GM23338 (cell line): ENCODE measurements around the gene AOC3. TPM values are rescaled to one million over a fixed set of nuclear protein-coding genes. Genes with fewer than 3 reads are reported as not detected.
"Not testable (repeated sequence)": the region's sequence is repeated elsewhere in the genome, so short reads cannot be mapped to it uniquely, and the experiment has no call there.

Source experiments
- ATAC-seq: fragments of 200-7000 bp; cut with Tn5 transposase; 3 replicates; pipeline ENCODE4 v1.9.1; 2020
- DNase-seq: peaks from one replicate; pipeline ENCODE4 v3.0.0-alpha.2; 2015; ENCODE audit warnings: low spot score
- H2AFZ ChIP-seq: fragments of 200-600 bp; sonication (generic); 2 replicates; pipeline ENCODE4 v1.8.0; 2016; ENCODE audit warnings: antibody characterized with exemption, mild to moderate bottlenecking, moderate library complexity
- H3F3A ChIP-seq: fragments of 200-600 bp; sonication (generic); replicated peaks from 2 replicates; pipeline ENCODE4 v1.8.0; 2017; ENCODE audit warnings: antibody characterized with exemption, mixed run types, low read depth
- H3K27ac ChIP-seq: fragments of 200-600 bp; sonication (generic); 2 replicates; pipeline ENCODE4 v1.6.1; 2016; ENCODE audit warnings: low read depth
- H3K27me3 ChIP-seq: fragments of 200-600 bp; sonication (generic); 2 replicates; pipeline ENCODE4 v1.8.0; 2016; ENCODE audit warnings: mild to moderate bottlenecking, mixed run types, moderate library complexity; ENCODE audit not compliant: insufficient read depth
- H3K36me3 ChIP-seq: fragments of 200-600 bp; sonication (generic); 2 replicates; pipeline ENCODE4 v1.8.0; 2016; ENCODE audit warnings: mild to moderate bottlenecking; ENCODE audit not compliant: insufficient read depth
- H3K4me1 ChIP-seq: fragments of 200-600 bp; sonication (generic); 2 replicates; pipeline ENCODE4 v1.8.0; 2016; ENCODE audit warnings: mild to moderate bottlenecking, moderate library complexity; ENCODE audit not compliant: insufficient read depth
- H3K4me2 ChIP-seq: fragments of 200-600 bp; sonication (generic); 2 replicates; pipeline ENCODE4 v1.7.1; 2017; ENCODE audit warnings: mixed run types
- H3K4me3 ChIP-seq: fragments of 200-600 bp; sonication (generic); 2 replicates; pipeline ENCODE4 v1.6.1; 2016; ENCODE audit warnings: mixed run types
- H3K79me2 ChIP-seq: fragments of 200-600 bp; sonication (generic); replicated peaks from 2 replicates; pipeline ENCODE4 v1.8.0; 2017; ENCODE audit warnings: mild to moderate bottlenecking; ENCODE audit not compliant: insufficient read depth
- H3K9me2 ChIP-seq: fragments of 200-600 bp; sonication (generic); 2 replicates; pipeline ENCODE4 v1.8.0; 2017; ENCODE audit not compliant: insufficient read depth
- H4K20me1 ChIP-seq: fragments of 200-600 bp; sonication (generic); replicated peaks from 2 replicates; pipeline ENCODE4 v1.8.0; 2017; ENCODE audit warnings: mild to moderate bottlenecking; ENCODE audit not compliant: insufficient read depth
- H3K27ac Mint-ChIP-seq: 2 replicates; pipeline ENCODE4 v1.8.0; 2020; ENCODE audit warnings: inconsistent platforms, mild to moderate bottlenecking, moderate library complexity, mixed read lengths
- H3K27me3 Mint-ChIP-seq: 3 replicates; pipeline ENCODE4 v1.8.0; 2022; ENCODE audit warnings: low read depth, mild to moderate bottlenecking, moderate library complexity, mixed read lengths, inconsistent platforms; ENCODE audit not compliant: insufficient read depth, poor library complexity
- H3K36me3 Mint-ChIP-seq: 3 replicates; pipeline ENCODE4 v1.8.0; 2021; ENCODE audit warnings: low read depth, mild to moderate bottlenecking, inconsistent platforms, moderate library complexity, mixed read lengths
- H3K4me1 Mint-ChIP-seq: 3 replicates; pipeline ENCODE4 v1.8.0; 2020; ENCODE audit warnings: mild to moderate bottlenecking, inconsistent platforms, mixed read lengths
- H3K4me3 Mint-ChIP-seq: 3 replicates; pipeline ENCODE4 v1.8.0; 2021; ENCODE audit warnings: moderate library complexity, mild to moderate bottlenecking, inconsistent platforms, mixed read lengths
- H3K9me3 Mint-ChIP-seq: 3 replicates; pipeline ENCODE4 v1.8.0; 2020; ENCODE audit warnings: moderate library complexity, mild to moderate bottlenecking, inconsistent platforms, mixed read lengths
- CREB1 ChIP-seq: fragments of 250-450 bp; sonication (Bioruptor Pico); IDR thresholded peaks from 2 replicates; pipeline ENCODE4 v1.5.0; 2020; ENCODE audit warnings: low read depth, mild to moderate bottlenecking, moderate library complexity
- CTCF ChIP-seq, 2 experiments: fragments of 200-600 bp in 1 of 2; sonication (generic) in 1 of 2; conservative IDR thresholded peaks; 2 replicates each; pipeline versions ENCODE4 v1.5.1 to v1.6.1; 2016 to 2017; ENCODE audit warnings: antibody characterized with exemption in 2 of 2, low read depth in 2 of 2, mild to moderate bottlenecking in 2 of 2, moderate library complexity in 1 of 2
- ETS1 ChIP-seq: IDR thresholded peaks from 2 replicates; pipeline ENCODE4 v1.6.1; 2016; ENCODE audit warnings: antibody characterized with exemption
- EZH2phosphoT487 ChIP-seq: fragments of 200-600 bp; sonication (generic); IDR thresholded peaks from one replicate; pipeline ENCODE4 v1.8.1; 2018; ENCODE audit warnings: antibody characterized with exemption; ENCODE audit not compliant: unreplicated experiment
- POLR2AphosphoS5 ChIP-seq: IDR thresholded peaks from 2 replicates; pipeline ENCODE4 v1.6.1; 2016; ENCODE audit warnings: antibody characterized with exemption, low read depth
- REST ChIP-seq: IDR thresholded peaks from one replicate; pipeline ENCODE4 v1.6.1; 2018; ENCODE audit warnings: antibody characterized with exemption; ENCODE audit not compliant: unreplicated experiment
- STAT1 ChIP-seq: IDR thresholded peaks from one replicate; pipeline ENCODE4 v1.6.1; 2016; ENCODE audit warnings: antibody characterized with exemption; ENCODE audit not compliant: unreplicated experiment
- ZNF114 ChIP-seq: fragments of 250-450 bp; sonication (Bioruptor Pico); IDR thresholded peaks from 2 replicates; pipeline ENCODE4 v1.5.0; 2020; ENCODE audit warnings: mild to moderate bottlenecking, moderate library complexity
- ZNF331 ChIP-seq: fragments of 250-450 bp; sonication (Bioruptor Pico); IDR thresholded peaks from 2 replicates; pipeline ENCODE4 v1.5.0; 2020; ENCODE audit warnings: low read depth, mild to moderate bottlenecking, moderate library complexity
- polyA plus RNA-seq: library from polyadenylated mRNA; unstranded; fragments of >200 nt; fragmentation: Nextera tagmentation; extraction: Ambion mirVana; gene quantifications from 2 replicates; pipeline ENCODE4 v1.2.1, GENCODE V29; 2016
- total RNA-seq: library from RNA; depleted of rRNA; stranded (reverse); fragments of >200 nt; shearing (Covaris generic); gene quantifications from 2 replicates; pipeline ENCODE4 v1.2.3, GENCODE V29; 2014
- TF ChIP-seq, protein P1 (sequence below): fragments of 250-450 bp; sonication (Bioruptor Pico); IDR thresholded peaks from 2 replicates; pipeline ENCODE4 v1.5.0; 2020; ENCODE audit warnings: mild to moderate bottlenecking, moderate library complexity

Gene AOC3
- total and polyA plus RNA-seq, 2 experiments from 2014 or later: 1.4 to 1.7 TPM

- DNase-seq, H3K4me3 Mint-ChIP-seq, ATAC-seq, H3K4me3 ChIP-seq, H2AFZ ChIP-seq, H3K4me1 ChIP-seq, H4K20me1 ChIP-seq, H3K27ac Mint-ChIP-seq, H3K79me2 ChIP-seq, H3K4me2 ChIP-seq, H3K27ac ChIP-seq, H3F3A ChIP-seq, H3K36me3 Mint-ChIP-seq, H3K27me3 ChIP-seq, H3K9me2 ChIP-seq, H3K9me3 Mint-ChIP-seq, H3K36me3 ChIP-seq: not testable (repeated sequence)
- H3K4me1 Mint-ChIP-seq: peaks cover 15% of the 10 kb centered on the region
- H3K27me3 Mint-ChIP-seq: peaks cover 15% of the 10 kb centered on the region
Measured at GRCh38 chr17:42881706-42882105, 30.7 kb downstream of the AOC3 start.

- Mint-ChIP-seq H3K27ac (no peak overlapping the region), H3K36me3 (no peaks in the 10 kb centered on the region), H3K9me3 (no peaks in the 10 kb centered on the region), H3K4me3 (no peak overlapping the region), H3K4me1 (peaks cover 15% of the 10 kb centered on the region), H3K27me3 (peaks cover 14% of the 10 kb centered on the region)
- ATAC-seq (no peak), DNase-seq (no peak)
- no peaks in the 10 kb centered on the region for H3K9me2 ChIP-seq
- H2AFZ ChIP-seq: no peak overlapping the region
- H3K4me3 ChIP-seq: no peak overlapping the region
- no peak overlapping the region for H3K4me2 ChIP-seq
- peaks cover 7% of the 10 kb centered on the region; the same call in 1 of the 2 replicates for H3K27me3 ChIP-seq
- no peak overlapping the region for H3K27ac ChIP-seq
- peaks cover 5% of the 10 kb centered on the region; the same call in 1 of the 2 replicates for H3K4me1 ChIP-seq
- no peaks in the 10 kb centered on the region for H3K79me2 ChIP-seq
- no peaks in the 10 kb centered on the region for H4K20me1 ChIP-seq
- H3K36me3 ChIP-seq: no peaks in the 10 kb centered on the region
- H3F3A ChIP-seq: no peaks in the 10 kb centered on the region
- TF ChIP-seq, protein P1, sequence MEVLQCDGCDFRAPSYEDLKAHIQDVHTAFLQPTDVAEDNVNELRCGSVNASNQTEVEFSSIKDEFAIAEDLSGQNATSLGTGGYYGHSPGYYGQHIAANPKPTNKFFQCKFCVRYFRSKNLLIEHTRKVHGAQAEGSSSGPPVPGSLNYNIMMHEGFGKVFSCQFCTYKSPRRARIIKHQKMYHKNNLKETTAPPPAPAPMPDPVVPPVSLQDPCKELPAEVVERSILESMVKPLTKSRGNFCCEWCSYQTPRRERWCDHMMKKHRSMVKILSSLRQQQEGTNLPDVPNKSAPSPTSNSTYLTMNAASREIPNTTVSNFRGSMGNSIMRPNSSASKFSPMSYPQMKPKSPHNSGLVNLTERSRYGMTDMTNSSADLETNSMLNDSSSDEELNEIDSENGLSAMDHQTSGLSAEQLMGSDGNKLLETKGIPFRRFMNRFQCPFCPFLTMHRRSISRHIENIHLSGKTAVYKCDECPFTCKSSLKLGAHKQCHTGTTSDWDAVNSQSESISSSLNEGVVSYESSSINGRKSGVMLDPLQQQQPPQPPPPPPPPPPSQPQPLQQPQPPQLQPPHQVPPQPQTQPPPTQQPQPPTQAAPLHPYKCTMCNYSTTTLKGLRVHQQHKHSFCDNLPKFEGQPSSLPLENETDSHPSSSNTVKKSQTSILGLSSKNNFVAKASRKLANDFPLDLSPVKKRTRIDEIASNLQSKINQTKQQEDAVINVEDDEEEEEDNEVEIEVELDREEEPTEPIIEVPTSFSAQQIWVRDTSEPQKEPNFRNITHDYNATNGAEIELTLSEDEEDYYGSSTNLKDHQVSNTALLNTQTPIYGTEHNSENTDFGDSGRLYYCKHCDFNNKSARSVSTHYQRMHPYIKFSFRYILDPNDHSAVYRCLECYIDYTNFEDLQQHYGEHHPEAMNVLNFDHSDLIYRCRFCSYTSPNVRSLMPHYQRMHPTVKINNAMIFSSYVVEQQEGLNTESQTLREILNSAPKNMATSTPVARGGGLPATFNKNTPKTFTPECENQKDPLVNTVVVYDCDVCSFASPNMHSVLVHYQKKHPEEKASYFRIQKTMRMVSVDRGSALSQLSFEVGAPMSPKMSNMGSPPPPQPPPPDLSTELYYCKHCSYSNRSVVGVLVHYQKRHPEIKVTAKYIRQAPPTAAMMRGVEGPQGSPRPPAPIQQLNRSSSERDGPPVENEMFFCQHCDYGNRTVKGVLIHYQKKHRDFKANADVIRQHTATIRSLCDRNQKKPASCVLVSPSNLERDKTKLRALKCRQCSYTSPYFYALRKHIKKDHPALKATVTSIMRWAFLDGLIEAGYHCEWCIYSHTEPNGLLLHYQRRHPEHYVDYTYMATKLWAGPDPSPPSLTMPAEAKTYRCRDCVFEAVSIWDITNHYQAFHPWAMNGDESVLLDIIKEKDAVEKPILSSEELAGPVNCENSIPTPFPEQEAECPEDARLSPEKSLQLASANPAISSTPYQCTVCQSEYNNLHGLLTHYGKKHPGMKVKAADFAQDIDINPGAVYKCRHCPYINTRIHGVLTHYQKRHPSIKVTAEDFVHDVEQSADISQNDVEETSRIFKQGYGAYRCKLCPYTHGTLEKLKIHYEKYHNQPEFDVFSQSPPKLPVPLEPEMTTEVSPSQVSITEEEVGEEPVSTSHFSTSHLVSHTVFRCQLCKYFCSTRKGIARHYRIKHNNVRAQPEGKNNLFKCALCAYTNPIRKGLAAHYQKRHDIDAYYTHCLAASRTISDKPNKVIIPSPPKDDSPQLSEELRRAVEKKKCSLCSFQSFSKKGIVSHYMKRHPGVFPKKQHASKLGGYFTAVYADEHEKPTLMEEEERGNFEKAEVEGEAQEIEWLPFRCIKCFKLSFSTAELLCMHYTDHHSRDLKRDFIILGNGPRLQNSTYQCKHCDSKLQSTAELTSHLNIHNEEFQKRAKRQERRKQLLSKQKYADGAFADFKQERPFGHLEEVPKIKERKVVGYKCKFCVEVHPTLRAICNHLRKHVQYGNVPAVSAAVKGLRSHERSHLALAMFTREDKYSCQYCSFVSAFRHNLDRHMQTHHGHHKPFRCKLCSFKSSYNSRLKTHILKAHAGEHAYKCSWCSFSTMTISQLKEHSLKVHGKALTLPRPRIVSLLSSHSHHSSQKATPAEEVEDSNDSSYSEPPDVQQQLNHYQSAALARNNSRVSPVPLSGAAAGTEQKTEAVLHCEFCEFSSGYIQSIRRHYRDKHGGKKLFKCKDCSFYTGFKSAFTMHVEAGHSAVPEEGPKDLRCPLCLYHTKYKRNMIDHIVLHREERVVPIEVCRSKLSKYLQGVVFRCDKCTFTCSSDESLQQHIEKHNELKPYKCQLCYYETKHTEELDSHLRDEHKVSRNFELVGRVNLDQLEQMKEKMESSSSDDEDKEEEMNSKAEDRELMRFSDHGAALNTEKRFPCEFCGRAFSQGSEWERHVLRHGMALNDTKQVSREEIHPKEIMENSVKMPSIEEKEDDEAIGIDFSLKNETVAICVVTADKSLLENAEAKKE (CRISPR knock-in tag): no peak
- TF ChIP-seq CTCF (conservative IDR thresholded peaks at IDR 0.05; ENCODE audit: low read depth in 2 of 2): no peak
- no peak for TF ChIP-seq ZNF114 (CRISPR knock-in tag)
- TF ChIP-seq STAT1: no peak
- no peak for TF ChIP-seq EZH2phosphoT487
- TF ChIP-seq ZNF331 (CRISPR knock-in tag): no peak
- TF ChIP-seq ETS1: no peak
- TF ChIP-seq CREB1 (CRISPR knock-in tag): no peak
- TF ChIP-seq POLR2AphosphoS5: no peak
- no peak for TF ChIP-seq REST
Measured at GRCh38 chr17:42882166-42882565, 31.2 kb downstream of the AOC3 start.
